Thoracic aorta (tissue), 2 donors: Measurements from ENCODE around the gene EVC. TPM values are rescaled to one million over a fixed set of nuclear protein-coding genes. Genes with fewer than 3 reads are reported as not detected.

ENCODE experiments used
- ATAC-seq: fragments of 150-250 bp; one replicate; pipeline ENCODE4 v1.8.0; 2017; ENCODE audit warnings: low read depth; ENCODE audit not compliant: insufficient number of reproducible peaks, low FRiP score
- DNase-seq: peaks from one replicate; pipeline ENCODE4 v3.0.0-alpha.2; 2020; ENCODE audit warnings: low spot score
- H3K27ac ChIP-seq, 2 donors: fragments of 200-600 bp; sonication (generic); 1 replicate in 1 of 2; 2 replicates in 1 of 2; pipeline ENCODE4 v1.5.1; 2016; ENCODE audit warnings: mild to moderate bottlenecking in 2 of 2, moderate library complexity in 2 of 2
- H3K27me3 ChIP-seq: fragments of 200-600 bp; sonication (generic); replicated peaks from 2 replicates; pipeline ENCODE4 v1.6.0; 2016; ENCODE audit warnings: mild to moderate bottlenecking; ENCODE audit not compliant: insufficient read depth
- H3K36me3 ChIP-seq: fragments of 200-600 bp; sonication (generic); one replicate; pipeline ENCODE4 v1.5.1; 2016
- H3K4me1 ChIP-seq, 2 donors: fragments of 200-600 bp; sonication (generic); 1 replicate in 1 of 2; 2 replicates in 1 of 2; pipeline versions ENCODE4 v1.5.1 to v1.6.0; 2016; ENCODE audit warnings: low read depth in 2 of 2, mild to moderate bottlenecking in 1 of 2; ENCODE audit not compliant: control insufficient read depth in 1 of 2
- H3K4me3 ChIP-seq: fragments of 200-600 bp; sonication (generic); 2 replicates; pipeline ENCODE4 v1.5.1; 2016; ENCODE audit warnings: mild to moderate bottlenecking
- H3K9me3 ChIP-seq: fragments of 200-600 bp; sonication (generic); 2 replicates; pipeline ENCODE4 v1.5.1; 2016
- total RNA-seq, 2 donors: library from RNA; depleted of rRNA; stranded (reverse); fragments of >200 nt; gene quantifications; one replicate each; pipeline versions ENCODE4 v1.1.0 to v1.2.3, GENCODE V29; 2016
- TF ChIP-seq, protein P1 (sequence below): fragments of 200-600 bp; sonication (generic); IDR thresholded peaks from one replicate; pipeline ENCODE4 v1.5.1; 2019; ENCODE audit warnings: antibody characterized with exemption

Gene EVC
- total RNA-seq, 2 donors from 2014 or later: 65.1 to 88.5 TPM

DNA sequence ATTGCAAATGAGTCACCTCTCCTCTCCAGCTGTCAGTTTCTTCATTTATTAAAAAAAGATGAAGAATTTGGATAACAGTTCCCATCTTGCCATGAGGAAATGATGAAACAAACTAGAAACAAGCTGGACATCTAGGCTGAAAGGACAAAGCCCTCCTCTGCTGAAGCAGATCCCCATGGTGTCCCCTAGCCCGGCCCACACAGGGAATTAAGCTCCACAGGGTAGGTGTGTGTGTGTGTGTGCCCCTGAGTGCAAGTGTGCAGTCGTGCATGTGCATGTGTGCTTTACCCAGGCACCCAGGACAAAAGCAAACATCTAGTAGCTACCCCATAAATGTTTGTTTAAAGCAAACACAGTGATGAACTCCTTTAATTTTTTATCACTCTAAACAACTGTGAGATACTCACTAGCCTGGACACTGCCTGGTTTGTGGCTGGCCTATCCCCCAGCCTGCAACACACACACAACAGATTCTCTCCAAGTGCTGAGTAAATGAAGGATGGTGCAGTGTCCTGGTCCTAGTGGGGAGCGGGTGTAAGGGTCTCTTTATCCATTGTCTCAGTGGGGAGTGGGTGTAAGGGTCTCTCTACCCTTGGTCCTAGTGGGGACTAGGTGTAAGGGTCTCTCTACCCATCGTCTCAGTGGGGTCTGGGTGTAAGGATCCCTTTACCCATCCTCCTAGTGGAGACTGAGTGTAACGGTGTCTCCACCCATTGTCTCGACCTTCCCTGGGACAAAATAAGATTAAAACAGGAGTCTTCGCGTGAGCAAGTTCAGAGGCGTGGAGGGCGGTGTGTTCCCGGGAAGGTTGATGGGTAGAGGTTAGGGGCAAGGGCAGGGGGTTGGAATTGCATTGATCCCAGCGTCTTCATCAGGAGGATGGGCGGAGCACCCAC lies 688 bp upstream of the EVC start:
- Histone ChIP-seq H3K27ac (peak overlapping the region; percentile 85 to 94), H3K27me3 (no peaks in the 10 kb centered on the region), H3K36me3 (no peaks in the 10 kb centered on the region), H3K4me3 (peak overlapping the region; percentile 76), H3K9me3 (peaks cover 2% of the 10 kb centered on the region), H3K4me1 (peaks cover 27 to 61% of the 10 kb centered on the region in 2 donors)
- DNase-seq (no peak), ATAC-seq (no peak)
- TF ChIP-seq, protein P1, sequence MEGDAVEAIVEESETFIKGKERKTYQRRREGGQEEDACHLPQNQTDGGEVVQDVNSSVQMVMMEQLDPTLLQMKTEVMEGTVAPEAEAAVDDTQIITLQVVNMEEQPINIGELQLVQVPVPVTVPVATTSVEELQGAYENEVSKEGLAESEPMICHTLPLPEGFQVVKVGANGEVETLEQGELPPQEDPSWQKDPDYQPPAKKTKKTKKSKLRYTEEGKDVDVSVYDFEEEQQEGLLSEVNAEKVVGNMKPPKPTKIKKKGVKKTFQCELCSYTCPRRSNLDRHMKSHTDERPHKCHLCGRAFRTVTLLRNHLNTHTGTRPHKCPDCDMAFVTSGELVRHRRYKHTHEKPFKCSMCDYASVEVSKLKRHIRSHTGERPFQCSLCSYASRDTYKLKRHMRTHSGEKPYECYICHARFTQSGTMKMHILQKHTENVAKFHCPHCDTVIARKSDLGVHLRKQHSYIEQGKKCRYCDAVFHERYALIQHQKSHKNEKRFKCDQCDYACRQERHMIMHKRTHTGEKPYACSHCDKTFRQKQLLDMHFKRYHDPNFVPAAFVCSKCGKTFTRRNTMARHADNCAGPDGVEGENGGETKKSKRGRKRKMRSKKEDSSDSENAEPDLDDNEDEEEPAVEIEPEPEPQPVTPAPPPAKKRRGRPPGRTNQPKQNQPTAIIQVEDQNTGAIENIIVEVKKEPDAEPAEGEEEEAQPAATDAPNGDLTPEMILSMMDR: peak; percentile 48

DNA sequence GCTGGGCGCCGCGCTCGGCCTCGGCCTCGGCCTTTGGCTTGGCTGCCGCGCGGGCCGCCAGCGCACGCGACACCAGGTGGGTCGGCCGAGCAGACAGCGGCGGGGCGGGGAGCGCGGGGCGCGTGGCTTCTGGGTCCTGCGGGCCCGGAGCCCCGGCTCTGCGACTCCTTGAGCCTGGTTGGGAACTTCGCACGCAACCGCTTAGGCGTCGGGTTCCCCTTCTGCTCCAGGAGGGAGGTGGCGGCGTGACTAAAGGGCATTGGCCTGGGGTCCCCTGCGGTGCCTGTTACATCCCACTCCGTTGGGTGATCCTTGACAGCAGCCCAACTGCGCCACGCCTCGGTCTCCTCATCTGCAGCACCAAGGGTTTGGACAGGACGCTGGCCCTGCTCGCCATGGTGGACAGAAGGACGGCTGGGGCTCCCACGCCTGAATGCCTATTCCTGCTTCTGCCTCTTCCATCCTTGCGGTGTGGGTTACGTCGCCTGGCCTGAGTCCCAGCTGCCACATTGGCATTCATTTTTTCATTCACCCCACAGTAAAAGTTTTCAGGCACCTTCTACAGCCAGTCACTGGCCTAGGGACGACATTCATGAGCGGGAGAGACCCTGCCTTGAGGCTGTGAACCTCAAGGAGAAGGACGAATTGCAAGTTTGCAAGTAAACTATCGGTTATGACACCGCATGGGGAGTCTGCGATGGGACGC lies 631 bp downstream of the EVC start:
- ATAC-seq (no peak), DNase-seq (no peak)
- Histone ChIP-seq H3K27me3 (no peaks in the 10 kb centered on the region), H3K4me3 (peak overlapping the region; percentile 76), H3K4me1 (peaks cover 24 to 58% of the 10 kb centered on the region in 2 donors), H3K9me3 (peaks cover 3% of the 10 kb centered on the region), H3K36me3 (no peaks in the 10 kb centered on the region), H3K27ac (peak overlapping the region; percentile 70 to 78)
- TF ChIP-seq, protein P1: no peak

DNA sequence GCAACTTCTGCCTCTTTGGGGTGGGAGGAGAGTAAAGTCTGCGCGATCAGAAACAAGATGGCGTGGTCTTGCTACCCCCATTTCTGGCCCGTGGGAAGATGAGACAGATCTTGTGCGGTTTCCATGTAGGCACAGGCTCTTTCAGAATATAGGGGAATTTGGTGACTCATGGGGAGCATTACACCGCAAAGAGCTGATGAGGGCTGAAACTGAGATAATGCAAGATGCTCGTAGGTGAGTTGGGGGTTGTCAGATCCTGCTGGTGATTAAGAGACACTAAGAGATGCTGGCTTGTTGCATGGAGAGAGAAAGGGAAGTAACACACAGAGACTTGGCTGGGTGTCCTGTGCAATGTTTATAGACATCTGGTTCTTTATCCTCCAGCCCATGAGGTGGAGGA lies 1.5 kb downstream of the EVC start:
- Histone ChIP-seq H3K4me3 (peak overlapping the region; percentile 76), H3K36me3 (no peaks in the 10 kb centered on the region), H3K27ac (no peak overlapping the region), H3K27me3 (no peaks in the 10 kb centered on the region), H3K4me1 (peaks cover 15 to 49% of the 10 kb centered on the region in 2 donors), H3K9me3 (peaks cover 3% of the 10 kb centered on the region)
- TF ChIP-seq, protein P1: no peak
- ATAC-seq (no peak), DNase-seq (no peak)

DNA sequence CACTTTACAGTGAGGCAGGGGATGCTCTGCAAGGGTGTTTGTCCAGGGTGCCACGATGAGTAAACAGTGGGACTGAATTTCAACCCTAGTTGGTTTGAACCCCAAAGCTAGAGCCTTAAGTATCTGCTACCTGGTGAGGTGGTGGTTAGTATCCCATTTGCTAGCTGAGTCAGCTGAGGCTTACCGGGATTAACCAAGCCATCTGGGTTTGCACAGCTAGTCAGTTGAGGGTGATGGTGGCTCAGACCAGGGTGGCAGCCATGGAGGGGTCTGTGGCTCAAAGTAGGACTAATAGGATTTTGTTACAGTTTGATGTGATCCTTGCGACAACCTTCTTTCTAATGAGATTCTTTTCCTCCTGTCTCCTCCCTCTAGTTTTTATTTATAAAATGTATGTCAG lies 1.9 kb downstream of the EVC start:
- no peaks in the 10 kb centered on the region for H3K36me3 ChIP-seq
- DNase-seq (no peak), ATAC-seq (no peak)
- no peak overlapping the region for H3K27ac ChIP-seq
- TF ChIP-seq, protein P1: no peak
- no peaks in the 10 kb centered on the region for H3K27me3 ChIP-seq
- peaks cover 13 to 45% of the 10 kb centered on the region in 2 donors for H3K4me1 ChIP-seq
- H3K9me3 ChIP-seq: peaks cover 3% of the 10 kb centered on the region
- H3K4me3 ChIP-seq: no peak overlapping the region

DNA sequence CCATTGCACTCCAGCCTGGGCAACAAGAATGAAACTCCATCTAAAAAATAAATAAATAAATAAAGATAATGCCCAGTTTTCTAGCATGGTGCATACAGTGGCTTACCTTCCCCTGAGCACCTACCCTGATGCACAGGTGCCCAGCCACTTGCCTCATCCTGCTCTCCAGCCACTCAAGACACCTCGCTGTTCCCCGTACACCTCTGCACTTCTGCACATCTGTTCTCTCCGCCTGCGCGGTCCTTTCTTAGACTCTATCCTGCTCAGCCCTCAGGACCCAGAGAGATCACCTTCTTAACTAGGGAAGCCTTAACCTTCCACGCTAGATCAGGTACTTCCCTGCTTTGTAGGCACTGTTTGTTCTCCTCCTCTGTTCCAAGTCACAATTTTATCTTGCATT lies 2.9 kb downstream of the EVC start:
- H3K27me3 ChIP-seq: no peaks in the 10 kb centered on the region
- H3K4me1 ChIP-seq: peaks cover 13 to 42% of the 10 kb centered on the region in 2 donors
- H3K4me3 ChIP-seq: no peak overlapping the region
- no peaks in the 10 kb centered on the region for H3K36me3 ChIP-seq
- H3K27ac ChIP-seq: no peak overlapping the region
- H3K9me3 ChIP-seq: peaks cover 3% of the 10 kb centered on the region
- ATAC-seq (no peak), DNase-seq (no peak)
- TF ChIP-seq, protein P1: no peak
